MM.1S (cell line): ENCODE data around the gene PLCXD1.

ENCODE experiments used
- DNase-seq: peaks from one replicate; pipeline ENCODE4 v3.0.0-alpha.2; 2015
- H2AFZ ChIP-seq: fragments of 300-600 bp; sonication (generic); 2 replicates; pipeline ENCODE4 v1.6.0; 2016; ENCODE audit warnings: antibody characterized with exemption, low read length
- H3F3A ChIP-seq: fragments of 300-600 bp; sonication (generic); 2 replicates; pipeline ENCODE4 v1.6.1; 2016; ENCODE audit warnings: mild to moderate bottlenecking, antibody characterized with exemption, low read length, moderate library complexity, mixed read lengths; ENCODE audit not compliant: insufficient read depth
- H3K27ac ChIP-seq: fragments of 300-600 bp; sonication (generic); 2 replicates; pipeline ENCODE4 v1.5.1; 2016; ENCODE audit warnings: mild to moderate bottlenecking, low read length
- H3K27me3 ChIP-seq: fragments of 300-600 bp; sonication (generic); replicated peaks from 2 replicates; pipeline ENCODE4 v1.6.0; 2016; ENCODE audit warnings: low read length; ENCODE audit not compliant: insufficient read depth
- H3K36me3 ChIP-seq: fragments of 300-600 bp; sonication (generic); replicated peaks from 2 replicates; pipeline ENCODE4 v1.6.1; 2016; ENCODE audit warnings: mild to moderate bottlenecking, low read length, mixed read lengths; ENCODE audit not compliant: insufficient read depth
- H3K4me1 ChIP-seq: fragments of 300-600 bp; sonication (generic); 2 replicates; pipeline ENCODE4 v1.6.1; 2016; ENCODE audit warnings: low read length, mixed read lengths
- H3K4me2 ChIP-seq: fragments of 300-600 bp; sonication (generic); 2 replicates; pipeline ENCODE4 v1.6.0; 2016; ENCODE audit warnings: low read depth, low read length
- H3K4me3 ChIP-seq: fragments of 300-600 bp; sonication (generic); 2 replicates; pipeline ENCODE4 v1.5.1; 2016; ENCODE audit warnings: low read length, mixed read lengths
- H3K79me2 ChIP-seq: fragments of 300-600 bp; sonication (generic); 2 replicates; pipeline ENCODE4 v1.6.1; 2016; ENCODE audit warnings: mixed run types, low read length, mixed read lengths
- H3K9ac ChIP-seq: fragments of 300-600 bp; sonication (generic); 2 replicates; pipeline ENCODE4 v1.6.1; 2016; ENCODE audit warnings: low read length, mixed read lengths
- H3K9me2 ChIP-seq: fragments of 300-600 bp; sonication (generic); replicated peaks from 2 replicates; pipeline ENCODE4 v1.6.1; 2016; ENCODE audit warnings: mild to moderate bottlenecking, low read length, mixed read lengths; ENCODE audit not compliant: insufficient read depth
- H3K9me3 ChIP-seq: fragments of 300-600 bp; sonication (generic); replicated peaks from 2 replicates; pipeline ENCODE4 v1.6.1; 2016; ENCODE audit warnings: mild to moderate bottlenecking, low read length, mixed read lengths; ENCODE audit not compliant: insufficient read depth
- H4K20me1 ChIP-seq: fragments of 300-600 bp; sonication (generic); 2 replicates; pipeline ENCODE4 v1.6.1; 2016; ENCODE audit warnings: mild to moderate bottlenecking, low read length, moderate library complexity, mixed read lengths; ENCODE audit not compliant: insufficient read depth
- CTCF ChIP-seq: fragments of 300-600 bp; sonication (generic); IDR thresholded peaks from 2 replicates; pipeline ENCODE4 v1.5.1; 2016; ENCODE audit warnings: antibody characterized with exemption, low read length, mixed read lengths
- EZH2 ChIP-seq: fragments of 300-600 bp; sonication (generic); optimal IDR thresholded peaks from 2 replicates; pipeline ENCODE3; 2017; ENCODE audit warnings: low read depth, mild to moderate bottlenecking, antibody characterized with exemption, low read length, mixed read lengths
- EZH2phosphoT487 ChIP-seq: fragments of 300-600 bp; sonication (generic); IDR thresholded peaks from 2 replicates; pipeline ENCODE4 v1.6.1; 2018; ENCODE audit warnings: antibody characterized with exemption, low read length

The PLCXD1 gene

GRCh38 chrX:332916-333610, 51.9 kb downstream of the PLCXD1 start:
- no peaks in the 10 kb centered on the region for H3K79me2 ChIP-seq
- no peaks in the 10 kb centered on the region for H3K27me3 ChIP-seq
- H2AFZ ChIP-seq = no peak overlapping the region
- no peaks in the 10 kb centered on the region for H3F3A ChIP-seq
- H3K36me3 ChIP-seq = no peaks in the 10 kb centered on the region
- no peaks in the 10 kb centered on the region for H3K9me2 ChIP-seq
- H3K9ac ChIP-seq = no peak overlapping the region
- no peaks in the 10 kb centered on the region for H4K20me1 ChIP-seq
- H3K4me3 ChIP-seq = no peak overlapping the region
- DNase-seq = no peak
- H3K4me1 ChIP-seq = no peaks in the 10 kb centered on the region
- H3K4me2 ChIP-seq = no peak overlapping the region
- no peaks in the 10 kb centered on the region for H3K9me3 ChIP-seq
- no peak overlapping the region for H3K27ac ChIP-seq
- TF ChIP-seq CTCF = no peak
- no peak for TF ChIP-seq EZH2phosphoT487
- TF ChIP-seq EZH2 = no peak

- Histone ChIP-seq H2AFZ (no peak overlapping the region), H3K9me3 (no peaks in the 10 kb centered on the region), H4K20me1 (no peaks in the 10 kb centered on the region), H3K27me3 (no peaks in the 10 kb centered on the region), H3K9ac (no peak overlapping the region), H3K4me3 (no peak overlapping the region), H3K36me3 (no peaks in the 10 kb centered on the region), H3K4me1 (no peaks in the 10 kb centered on the region), H3K9me2 (no peaks in the 10 kb centered on the region), H3K79me2 (no peaks in the 10 kb centered on the region), H3K4me2 (no peak overlapping the region), H3F3A (no peaks in the 10 kb centered on the region), H3K27ac (no peak overlapping the region)
- no peak for DNase-seq
- TF ChIP-seq EZH2 = no peak
- TF ChIP-seq CTCF = no peak
- TF ChIP-seq EZH2phosphoT487 = no peak
Observed at GRCh38 chrX:333611-334311, 52.6 kb downstream of the PLCXD1 start.

- Histone ChIP-seq H3K36me3 (no peaks in the 10 kb centered on the region), H3K4me3 (no peak overlapping the region), H3K27ac (no peak overlapping the region), H4K20me1 (no peaks in the 10 kb centered on the region), H3K9me2 (no peaks in the 10 kb centered on the region), H2AFZ (no peak overlapping the region), H3K79me2 (no peaks in the 10 kb centered on the region), H3F3A (no peaks in the 10 kb centered on the region), H3K4me2 (no peak overlapping the region), H3K9ac (no peak overlapping the region), H3K4me1 (no peaks in the 10 kb centered on the region), H3K9me3 (no peaks in the 10 kb centered on the region), H3K27me3 (no peaks in the 10 kb centered on the region)
- TF ChIP-seq EZH2 (no peak), EZH2phosphoT487 (no peak), CTCF (no peak)
- DNase-seq = no peak
Observed at GRCh38 chrX:334331-334891, 53.2 kb downstream of the PLCXD1 start.
